Inflammatory macrophage (primary cell): ENCODE measurements around the gene HSH2D.

Experiments used
- DNase-seq, 2 donors: peaks; one replicate each; pipeline ENCODE4 v3.0.0-alpha.2; 2020 to 2022

HSH2D gene

DNA sequence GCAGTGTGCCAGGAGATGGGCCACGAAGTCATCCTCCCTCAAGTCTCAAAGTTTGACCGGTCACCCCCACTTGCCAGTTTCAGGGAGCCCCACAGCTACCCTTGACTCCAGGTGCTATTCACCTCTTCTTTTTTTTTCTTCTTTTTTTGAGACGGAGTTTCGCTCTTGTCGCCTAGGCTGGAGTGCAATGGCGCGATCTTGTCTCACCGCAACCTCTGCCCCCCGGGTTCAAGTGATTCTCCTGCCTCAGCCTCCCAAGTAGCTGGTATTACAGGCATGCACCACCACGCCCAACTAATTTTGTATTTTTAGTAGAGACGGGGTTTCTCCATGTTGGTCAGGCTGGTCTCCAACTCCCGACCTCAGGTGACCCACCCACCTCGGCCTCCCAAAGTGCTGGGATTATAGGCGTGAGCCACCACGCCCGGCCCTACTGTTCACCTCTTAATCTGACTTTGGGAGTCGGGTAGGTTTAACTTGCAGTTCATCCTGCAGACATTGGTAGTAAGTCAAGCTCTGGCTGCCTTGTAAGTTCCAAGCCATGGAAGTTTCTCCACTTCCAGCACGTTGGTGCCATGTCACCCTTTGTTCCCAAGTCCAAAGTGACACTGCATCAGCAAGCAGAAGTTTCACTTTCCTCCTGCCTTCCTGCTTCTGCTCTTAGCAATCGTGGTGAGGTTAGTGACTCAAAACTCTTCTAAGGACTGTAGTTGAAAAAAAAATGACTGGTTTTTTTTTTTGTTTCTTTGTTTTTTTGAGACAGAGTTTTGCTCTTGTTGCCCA is 24.2 kb upstream of the HSH2D start:
- peak; percentile 84 to 89 for DNase-seq

DNA sequence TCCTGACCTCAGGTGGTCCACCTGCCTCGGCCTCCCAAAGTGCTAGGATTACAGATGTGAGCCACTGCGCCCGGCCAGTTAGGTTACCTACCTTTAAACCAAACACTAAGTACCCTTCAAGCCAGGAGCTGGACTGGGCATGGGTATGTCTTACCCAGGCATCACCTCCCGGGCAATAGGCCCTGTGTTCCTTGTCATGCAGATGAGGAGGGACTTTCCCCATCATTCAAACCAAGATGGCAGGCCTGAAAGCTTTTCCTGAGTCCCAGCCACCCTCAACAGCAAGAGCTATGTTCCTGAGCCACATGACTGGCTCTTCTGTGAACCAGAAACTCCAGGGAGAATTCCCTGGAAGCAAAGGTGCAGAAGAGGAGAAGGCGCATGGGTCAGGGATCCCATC is 22.3 kb upstream of the HSH2D start:
- no peak for DNase-seq

DNA sequence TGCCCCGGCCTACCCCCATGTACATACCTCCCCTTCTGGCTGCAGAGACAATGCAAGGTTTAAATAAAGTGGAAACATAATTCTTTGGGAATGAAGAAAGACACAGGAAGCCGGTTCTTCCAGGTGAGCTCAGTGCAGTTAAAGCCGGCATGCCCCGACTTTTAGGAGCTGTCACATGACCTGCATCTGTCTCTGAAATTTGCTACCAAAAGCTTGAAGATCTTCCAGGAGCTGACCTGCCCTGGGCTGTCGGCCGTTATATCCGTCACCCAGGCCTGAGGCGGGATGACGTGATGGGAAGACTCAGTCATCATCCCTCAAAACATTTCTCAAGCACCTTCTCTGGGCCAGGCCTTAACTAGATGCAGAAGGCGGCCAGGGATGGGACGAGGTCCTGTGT is 21.5 kb upstream of the HSH2D start:
- DNase-seq = no peak

DNA sequence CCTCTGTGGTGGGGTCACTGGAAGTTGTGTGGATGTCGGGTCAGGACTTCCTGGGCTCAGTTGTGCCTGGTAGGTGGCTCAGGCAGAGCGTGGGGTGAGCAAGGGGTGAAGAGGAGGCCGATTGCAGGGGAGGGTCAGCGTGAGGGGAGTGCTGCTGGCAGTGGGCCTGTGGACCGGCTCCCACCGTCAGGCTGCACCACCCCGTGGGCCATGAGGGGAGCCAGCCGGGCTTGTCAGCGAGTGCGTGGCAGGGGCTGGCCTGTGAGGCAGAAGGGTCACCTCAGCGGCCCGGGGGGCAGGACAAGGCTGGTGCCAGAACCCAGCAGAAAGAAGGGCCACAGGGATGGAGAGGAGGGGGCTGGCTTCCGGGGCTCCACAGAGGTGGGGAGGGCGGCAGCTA is 18.5 kb upstream of the HSH2D start:
- DNase-seq = no peak

DNA sequence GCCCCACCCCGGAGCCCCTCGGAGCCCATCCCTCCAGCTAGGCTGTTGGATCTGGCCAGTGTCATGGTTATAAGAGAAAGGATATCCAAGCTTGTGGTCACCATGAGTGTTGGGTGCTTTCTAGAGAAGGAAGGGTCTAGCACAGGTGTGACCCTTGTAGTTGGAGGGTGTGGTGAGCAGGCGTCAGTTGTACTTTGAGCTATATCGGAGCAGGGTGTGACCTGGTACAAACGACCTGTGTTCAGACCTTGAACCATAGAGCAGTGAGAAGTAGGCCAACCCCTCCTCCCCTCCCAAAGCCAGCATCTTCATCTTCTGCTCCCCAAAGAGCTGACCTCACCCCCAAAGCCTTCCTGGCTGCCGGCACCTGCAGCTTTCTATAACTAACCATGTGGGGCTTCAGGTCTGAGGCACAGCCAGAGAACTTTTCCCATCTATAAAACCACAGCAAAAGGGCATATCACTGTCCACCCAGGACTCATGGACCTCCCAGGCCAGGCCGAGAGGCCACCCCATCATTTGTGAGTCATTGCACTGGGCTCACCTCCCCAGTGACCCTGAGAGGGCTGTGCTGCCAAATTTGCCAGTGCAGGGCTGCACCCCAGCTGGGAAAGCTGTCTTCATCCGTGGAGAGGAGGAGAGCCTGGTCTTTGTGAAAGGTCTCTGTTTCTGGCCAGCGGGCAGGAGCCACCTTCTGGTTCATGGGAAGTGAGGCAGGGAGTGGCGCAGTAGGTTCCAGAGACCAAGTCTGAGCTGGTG is 17.6 kb upstream of the HSH2D start:
- DNase-seq = no peak

DNA sequence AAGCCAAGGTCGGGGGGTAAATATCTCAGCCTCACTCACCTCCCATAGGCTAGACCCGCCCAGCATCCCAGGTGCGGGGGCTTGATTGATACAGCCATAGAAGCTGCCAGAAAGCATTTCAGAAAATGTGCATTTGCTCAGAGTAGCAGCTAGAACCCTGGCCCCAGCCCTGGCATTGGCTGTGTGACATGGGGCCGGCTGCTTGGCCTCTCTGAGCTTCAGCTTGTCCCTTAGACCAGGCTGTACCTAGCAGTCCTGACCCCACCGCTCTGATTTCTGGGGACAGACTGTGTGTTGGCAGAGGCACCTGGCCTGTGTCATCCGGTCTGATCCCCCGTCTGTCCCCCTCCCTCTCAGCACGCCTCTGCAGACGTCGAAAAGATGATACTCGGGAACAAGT is 16.4 kb upstream of the HSH2D start:
- DNase-seq = no peak

DNA sequence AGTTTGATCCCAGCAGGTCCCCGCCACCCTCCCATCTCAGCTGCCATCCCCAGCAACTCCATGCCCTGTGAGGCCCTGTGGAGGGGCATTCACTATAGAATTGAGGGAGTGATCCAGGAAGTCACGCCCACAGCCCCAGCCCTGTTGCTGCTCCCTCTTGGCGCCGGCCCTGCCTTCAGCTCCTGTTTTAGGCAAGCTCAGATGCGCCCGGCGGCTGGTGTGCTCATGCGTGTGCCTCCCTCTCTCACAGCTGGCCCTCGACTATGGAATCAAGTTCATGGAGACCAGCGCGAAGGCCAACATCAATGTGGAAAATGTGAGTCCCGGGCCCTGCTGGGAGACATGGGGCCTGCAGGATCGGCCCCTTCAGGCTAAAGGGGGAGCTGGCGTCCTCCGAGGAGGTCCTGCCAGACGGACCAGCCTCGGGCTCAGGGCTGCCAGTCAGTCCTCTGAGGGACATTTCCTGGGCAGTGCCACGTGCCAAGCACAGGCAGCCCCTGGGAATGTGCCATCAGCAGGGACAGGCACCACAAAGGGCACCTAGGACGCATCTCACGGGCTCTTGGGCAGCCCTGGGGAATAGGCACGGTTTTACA is 15.6 kb upstream of the HSH2D start:
- no peak for DNase-seq

DNA sequence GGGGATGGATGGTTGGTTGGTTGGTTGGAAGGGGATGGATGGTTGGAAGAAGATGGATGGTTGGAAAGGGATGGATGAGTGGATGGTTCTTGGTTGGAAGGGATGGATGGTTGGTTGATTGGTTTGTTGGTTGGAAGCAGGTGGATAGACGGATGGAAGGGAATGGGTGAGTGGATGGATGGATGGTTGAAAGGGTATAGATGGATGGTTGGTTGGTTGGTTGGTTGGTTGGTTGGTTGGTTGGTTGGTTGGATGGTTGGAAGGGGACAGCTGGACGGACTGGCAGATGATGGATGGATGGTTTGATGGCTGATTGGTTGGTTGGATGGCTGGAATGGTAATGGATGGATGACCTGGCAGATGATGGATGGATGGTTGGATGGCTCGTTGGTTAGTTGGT is 11.8 kb upstream of the HSH2D start:
- DNase-seq = no peak

DNA sequence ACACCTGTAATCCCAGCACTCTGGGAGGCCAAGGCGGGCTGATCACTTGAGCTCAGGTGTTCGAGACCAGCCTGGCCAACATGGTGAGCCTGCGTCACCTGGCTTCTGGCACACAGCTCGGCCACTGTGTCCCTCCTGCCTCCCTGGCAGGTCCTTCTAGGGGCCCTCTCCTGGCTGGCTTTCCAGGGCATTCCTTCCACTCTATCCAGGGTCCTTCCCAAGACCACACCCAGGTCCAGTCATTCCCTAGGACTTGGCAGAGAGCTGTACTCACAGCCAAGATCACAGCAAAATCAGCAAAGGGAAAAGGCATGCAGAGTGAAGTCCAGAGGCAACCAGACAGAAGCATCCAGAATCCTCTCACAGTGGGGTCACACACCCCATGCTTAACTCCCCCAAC is 9.7 kb upstream of the HSH2D start:
- DNase-seq = no peak

DNA sequence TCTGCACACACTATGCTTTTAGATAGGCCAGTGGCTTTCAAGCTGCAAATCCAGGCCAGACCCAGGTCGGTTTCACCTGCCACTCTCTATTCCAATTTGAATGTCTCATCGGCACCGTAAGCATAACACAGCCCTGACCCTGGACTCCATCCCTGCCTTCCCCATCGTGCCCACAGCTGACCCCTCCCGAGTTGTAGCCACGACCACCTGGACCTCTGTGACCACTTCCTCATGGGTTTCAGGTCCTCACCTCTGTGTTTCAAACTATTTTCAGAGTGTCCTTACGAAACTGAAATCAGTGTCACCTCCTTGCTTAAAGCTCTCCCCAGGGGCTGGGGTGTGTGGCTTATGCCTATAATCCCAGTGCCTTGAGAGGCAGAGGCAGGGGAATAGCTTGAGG is 9.0 kb upstream of the HSH2D start:
- no peak for DNase-seq

DNA sequence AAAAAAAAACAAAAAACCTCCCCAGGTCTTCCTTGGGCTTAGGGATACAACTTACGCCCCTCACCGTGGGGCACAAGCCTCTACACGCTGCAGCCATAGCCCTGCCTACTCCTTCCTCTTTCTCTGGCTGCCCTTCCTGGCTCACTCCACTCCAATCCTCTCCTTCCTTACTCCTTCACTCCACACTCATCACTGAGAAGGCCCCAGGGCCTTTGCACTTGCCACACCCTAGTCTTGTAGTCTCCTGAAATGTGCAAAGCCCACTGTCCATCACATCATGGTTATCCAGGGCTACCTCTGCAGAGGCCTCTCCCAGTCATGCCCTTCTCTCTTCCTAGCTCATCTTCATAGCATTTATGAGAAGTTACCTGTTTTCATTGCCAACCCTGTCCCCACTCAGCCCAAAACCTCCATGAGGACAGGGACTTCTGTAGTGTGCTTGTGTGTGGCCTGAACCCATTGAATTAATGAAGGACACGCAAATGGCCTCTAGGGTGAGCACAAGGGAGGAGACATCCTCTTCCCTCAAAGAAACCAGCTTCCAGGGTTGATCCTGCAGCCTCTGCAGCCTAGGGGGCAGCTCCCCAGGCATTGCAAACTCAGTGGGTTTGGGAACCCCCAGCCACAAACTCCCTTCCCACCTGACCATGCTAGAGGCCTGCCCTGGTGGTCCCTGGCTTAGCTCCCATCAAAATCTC is 7.9 kb upstream of the HSH2D start:
- DNase-seq = no peak

DNA sequence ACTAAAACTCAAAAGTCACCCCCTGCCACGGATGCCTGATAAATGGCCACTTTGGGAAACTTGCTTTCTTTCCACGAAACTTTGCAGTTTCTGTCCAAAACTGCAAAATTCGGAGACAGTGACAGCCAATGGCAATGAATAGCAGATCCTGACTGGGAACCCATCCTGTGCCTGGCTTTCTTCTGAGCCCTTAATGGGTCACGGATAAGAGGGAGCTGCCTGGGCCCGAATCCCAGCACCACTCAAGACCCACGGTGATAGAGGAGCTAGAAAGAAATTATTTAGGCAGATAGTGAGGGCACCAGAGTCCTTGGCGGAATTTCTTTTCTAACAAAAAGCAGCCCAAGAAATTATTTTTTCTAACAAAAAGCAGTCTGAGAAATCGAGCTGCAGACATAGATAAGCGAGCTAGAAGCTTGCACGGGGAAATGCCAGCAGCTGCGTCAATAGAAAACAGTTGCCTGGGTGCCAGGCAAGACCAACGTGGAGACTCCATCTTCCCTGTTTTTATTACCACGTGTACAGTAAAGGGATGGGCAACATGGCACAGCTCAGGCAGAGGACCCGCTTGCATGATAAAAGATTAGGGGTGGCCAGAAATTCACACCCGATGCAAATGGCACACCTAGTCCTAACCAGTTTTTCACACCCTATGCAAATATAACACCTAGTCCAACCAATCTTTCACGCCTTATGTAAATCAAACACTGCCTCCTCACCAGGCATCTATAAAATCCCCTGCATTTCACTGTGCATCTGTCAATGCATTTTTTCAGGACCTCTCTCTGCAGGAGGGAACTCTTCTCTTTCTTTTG is 7.1 kb upstream of the HSH2D start:
- no peak for DNase-seq

DNA sequence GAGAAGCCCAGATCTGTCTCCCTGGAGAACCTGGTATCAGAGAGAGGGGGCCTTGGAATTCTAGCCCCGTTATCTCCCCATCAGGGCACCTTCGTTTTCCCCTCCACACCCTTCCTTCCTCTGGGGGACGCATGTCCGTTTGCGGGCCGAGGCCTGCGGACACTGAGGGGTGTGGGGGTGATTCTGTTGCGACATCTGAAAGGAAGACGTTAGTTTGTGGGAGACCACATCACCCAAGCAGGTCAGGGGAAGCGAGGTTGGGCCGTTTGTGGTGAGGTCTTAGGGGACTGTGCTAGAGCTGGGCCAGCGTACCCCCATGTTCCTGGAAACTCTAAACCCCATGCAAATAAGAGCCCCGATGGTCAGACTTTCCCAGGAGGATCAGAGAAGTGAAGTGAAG is 3.7 kb upstream of the HSH2D start:
- no peak for DNase-seq

DNA sequence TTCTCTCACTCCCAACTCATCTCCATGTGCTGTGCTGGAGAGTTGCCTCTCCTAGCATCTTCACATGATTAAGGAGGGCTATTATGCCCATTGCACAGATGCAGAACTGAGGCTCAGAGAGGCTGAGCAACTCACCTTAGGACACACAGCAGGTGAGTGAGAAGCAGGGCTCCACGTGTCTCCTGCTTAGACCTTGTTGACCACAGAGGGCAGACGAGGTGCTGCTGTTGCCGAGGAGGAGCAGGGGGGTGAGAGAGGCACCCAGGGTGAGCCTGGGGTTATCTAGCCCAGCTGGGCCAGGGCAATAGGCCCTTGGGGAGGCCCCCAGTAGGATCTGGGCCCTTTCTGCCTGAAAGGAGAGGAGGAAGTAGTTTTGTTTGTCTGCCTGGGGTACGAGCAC is 2.4 kb upstream of the HSH2D start:
- no peak for DNase-seq

DNA sequence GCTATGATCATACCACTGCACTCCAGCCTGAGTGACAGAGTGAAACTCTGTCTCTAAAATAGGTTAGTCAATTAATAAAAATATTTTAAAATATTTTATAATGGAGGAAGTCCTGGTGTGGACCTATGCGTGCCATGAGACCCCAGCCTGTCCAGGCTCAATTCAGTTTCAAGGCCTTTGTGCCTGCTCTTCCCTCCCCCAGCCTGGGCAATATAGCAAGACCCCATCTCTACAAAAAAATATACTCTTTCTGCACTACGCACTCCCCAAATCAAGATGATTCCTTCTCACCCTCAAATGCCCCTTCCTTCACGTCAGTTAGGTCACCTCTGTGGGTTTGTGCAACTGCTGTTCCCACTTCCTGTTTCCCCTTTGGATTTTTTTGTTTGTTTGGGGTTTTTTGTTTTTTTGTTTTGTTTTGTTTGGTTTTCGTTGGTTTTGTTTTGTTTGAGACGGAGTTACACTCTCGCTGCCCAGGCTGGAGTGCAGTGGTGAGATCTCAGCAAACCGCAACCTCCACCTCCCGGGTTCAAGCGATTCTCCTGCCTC is 1.4 kb upstream of the HSH2D start:
- peak; percentile 59 to 66 for DNase-seq

DNA sequence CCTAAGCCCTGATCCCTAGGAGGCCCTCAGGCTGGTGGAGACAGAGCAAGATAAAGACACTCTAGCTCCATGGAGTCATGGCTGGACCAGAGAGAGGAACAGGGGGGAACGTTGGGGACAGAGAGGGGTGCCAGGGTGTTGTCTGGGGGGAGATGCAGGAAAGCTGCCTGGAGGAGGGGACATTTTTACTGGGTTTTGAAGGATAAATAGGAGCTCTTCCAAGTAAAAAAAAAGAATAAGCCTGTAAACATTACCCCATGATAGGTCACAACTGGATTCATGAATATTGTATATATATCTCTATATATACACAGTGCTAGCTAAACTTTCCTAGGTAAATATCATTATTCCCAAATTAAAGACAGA is 714 bp downstream of the HSH2D start:
- no peak for DNase-seq

DNA sequence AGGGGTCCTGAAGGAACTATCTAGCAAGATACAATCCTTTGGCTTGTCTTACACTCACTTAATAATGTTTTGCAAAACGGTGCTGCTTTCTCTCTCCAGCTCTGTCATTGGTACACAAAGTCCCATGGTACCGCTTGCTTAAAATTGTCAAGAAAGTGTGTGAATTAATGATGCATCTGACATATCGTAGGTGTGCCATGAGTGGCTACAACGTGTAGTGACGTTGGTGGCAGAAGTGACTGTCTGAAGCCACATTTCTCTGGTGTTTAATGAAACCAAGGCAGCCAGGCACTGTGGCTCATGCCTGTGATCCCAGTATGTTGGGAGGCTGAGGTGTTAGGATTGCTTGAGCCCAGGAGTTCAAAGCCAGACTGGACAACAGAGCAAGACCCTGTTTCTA is 2.6 kb downstream of the HSH2D start:
- no peak for DNase-seq

DNA sequence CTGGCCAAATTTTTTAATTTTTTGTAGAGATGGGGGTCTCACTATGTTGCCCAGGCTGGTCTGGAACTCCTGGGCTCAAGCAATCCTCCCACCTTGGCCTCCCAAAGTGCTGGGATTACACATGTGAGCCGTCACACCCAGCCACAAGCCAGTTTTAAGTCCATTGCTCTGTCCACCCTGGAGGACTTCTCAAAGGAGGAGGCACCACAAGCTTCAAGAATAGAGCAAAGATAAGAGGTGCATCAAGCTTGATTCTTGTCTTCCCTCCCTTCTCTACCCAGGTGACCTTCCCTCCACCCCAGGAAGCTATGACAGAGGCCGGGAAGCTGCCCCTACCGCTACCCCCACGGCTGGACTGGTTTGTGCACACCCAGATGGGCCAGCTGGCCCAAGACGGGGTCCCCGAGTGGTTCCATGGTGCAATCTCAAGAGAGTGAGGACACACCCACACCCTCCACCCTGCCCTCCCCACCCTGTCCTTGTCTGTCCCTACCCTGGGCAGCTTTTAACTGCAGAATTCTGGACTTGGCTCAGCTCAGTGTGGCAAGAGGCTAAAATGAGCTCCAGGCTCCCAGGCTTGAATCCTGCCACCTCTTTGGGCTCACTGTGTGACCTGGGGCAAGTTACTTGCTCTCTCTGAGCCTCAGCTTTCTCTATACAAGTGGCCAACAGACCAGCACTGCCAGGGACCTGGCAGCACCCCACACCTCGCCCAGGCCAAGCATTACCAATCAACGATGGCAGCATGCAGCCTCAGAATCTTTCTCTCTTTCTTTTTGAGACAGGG is 5.2 kb downstream of the HSH2D start:
- DNase-seq = no peak

DNA sequence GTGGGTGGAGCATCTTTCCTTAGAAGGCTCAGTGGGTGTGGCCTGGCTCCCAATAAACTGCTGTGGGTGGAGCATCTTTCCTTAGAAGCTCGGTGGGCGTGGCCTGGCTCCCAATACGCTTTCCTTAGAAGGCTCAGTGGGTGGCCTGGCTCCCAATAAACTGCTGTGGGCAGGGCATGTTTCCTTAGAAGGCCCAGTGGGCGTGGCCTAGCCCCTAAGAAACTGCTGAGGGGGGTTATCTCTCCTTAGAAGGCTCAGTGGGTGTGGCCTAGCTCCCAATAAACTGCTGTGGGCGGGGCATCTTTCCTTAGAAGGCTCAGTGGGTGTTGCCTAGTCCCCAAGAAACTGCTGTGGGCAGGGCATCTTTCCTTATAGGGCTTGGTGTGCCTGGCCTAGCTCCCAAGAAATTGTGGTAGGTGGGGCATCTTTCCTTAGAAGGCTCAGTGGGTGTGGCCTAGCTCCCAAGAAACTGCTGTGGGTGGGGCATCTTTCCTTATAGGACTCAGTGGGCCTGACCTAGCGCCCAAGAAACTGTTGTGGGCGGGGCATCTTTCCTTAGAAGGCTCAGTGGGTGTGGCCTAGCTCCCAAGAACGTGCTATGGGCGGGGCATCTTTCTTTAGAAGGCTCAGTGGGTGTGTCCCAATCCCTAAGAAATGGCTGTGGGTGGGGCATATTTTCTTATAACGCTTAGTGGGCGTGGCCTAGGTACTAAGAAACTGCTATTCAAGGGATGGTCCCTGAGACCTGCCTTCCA is 10.3 kb downstream of the HSH2D start:
- DNase-seq = no peak

DNA sequence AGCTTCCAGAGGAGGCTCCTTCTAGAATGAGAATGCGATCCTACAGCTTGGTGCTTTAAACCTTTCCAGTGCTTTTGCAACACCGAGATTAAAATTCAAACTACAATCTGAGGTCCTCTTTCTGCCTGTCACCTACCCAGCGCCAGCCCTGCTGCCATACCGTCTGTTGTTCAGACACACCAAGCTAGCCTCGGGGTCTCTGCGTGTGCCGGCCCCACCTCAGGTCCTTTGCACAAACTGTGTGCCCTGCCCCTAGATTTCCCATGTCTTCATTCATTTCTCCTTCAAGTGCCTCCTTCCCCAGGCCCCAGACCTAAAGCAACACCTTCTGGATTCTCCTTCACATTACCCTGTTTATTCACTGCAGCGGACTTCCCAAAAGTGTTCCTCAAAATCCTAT is 11.1 kb downstream of the HSH2D start:
- DNase-seq = no peak

DNA sequence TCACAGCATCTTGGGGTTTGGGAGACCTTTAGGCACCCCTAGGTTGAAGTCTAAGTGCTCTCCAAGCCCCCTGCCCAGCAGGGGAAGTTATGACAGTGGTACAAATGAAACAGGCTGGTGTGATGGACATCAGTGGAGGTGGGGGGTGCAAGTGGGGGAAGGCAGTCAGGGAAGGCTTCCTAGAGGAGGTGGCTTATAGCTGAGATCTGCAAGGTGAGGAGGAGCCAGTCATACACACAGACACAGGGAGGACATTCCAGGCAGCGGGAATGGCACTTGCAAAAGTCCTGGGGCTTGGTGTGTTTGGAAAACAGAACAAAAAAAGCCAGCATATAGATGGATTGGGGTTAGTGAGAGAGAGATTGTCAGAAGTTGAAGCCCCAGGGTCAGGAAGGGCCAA is 11.6 kb downstream of the HSH2D start:
- no peak for DNase-seq
